Measurements from ENCODE around the gene LTF.
A peak's percentile ranks its signal among the peaks of the same experiment; 100 is the strongest.
"Not testable (repeated sequence)": the region's sequence is repeated elsewhere in the genome, so short reads cannot be mapped to it uniquely, and the experiment has no call there.

Gene LTF

DNA sequence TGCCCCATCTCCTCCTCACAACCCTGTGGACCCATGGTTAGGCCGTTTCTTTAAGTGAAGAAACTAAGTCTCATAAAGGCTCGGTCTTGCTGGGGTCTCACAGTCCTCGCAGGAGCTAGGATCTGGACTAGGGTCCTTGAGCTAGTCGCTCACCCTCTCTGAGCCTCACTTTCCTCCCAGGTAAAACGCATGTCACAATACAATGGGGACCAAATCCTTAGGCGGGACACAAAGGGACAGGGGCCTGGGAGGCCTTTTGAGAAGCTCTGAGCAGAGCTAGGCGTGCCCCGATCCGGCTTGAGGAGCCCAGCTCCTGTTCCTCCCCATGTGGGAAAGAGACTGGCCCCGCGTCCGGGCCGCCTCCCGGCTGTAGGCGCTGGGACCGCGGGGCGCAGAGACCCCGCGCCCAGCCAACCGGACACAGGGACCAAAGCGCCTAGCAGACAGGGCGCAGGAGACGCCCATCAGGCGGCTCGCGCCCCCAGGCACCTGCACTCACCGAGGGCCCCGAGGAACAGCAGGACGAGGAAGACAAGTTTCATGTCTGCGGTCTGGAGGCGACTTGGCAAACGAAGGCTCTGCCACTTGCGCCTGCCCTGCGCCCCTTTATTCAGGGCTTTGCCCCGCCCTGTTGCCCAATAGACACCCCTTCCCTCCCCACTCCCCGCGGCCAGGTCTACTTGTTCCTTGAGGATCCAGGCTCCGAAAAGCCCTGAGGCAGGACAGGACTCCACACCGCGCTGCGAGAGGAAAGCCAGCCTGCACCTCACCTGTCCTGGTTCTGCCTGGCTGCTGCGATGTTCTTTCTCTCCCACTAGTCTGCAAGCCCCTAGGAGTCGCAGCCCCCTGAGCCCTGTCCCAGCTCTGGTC lies at the start of gene LTF:
TSS of gene LTF (minus strand) at position 580 of the 870 bp plus-strand sequence. CDS start at position 542, 38 bp downstream.
- no peak for DNase-seq (ENCODE audit: low read depth)

DNA sequence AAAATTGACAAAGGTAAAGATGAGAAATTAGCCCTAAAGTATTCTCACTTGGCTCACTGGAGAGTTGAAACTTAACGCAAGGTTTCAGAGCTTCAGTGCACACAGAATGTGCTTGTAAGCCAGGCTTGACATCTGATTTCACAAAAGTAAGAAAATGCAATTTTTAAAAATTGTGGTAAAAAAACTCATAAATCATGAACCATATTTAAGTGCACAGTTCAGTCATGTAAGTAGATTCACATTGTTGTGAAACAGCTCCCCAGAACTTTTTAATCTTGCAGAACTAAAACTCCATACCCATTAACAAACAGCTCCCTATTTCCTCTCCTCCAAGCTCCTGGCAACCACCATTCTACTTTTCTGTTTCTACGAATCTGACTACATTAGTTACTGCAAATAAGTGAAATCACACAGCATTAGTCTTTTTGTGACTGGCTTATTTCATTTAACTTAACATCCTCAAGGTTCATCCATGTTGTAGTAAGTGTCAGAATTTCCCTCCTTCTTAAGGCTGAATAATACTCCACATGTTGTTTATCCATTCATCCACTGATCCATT lies 47.6 kb upstream of the LTF start:
- DNase-seq (ENCODE audit: low read depth) = no peak

DNA sequence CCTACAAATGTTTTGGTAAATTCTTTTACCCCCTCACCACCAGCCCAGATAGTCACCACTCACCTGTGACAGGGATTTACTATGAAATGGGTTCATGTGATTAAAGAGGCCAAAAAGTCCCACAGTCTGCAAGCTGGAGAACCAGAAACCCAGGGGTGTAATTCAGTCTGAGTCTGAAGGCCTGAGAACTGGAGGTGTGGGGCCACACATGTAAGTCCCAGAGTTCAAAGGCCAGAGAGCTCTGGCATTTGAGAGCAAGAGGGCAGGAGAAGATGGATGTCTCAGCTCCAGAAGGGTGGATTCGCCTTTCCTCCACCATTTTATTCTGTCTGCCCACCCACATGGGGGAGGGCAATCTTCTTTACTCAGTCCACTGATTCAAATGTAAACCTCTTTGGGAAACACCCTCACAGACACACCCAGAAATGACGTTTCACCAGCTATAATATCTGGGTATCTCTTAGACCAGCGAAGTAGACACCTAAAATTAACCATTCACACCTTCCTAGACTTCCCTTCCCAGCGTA lies 45.0 kb upstream of the LTF start:
- DNase-seq (ENCODE audit: low read depth) = no peak

DNA sequence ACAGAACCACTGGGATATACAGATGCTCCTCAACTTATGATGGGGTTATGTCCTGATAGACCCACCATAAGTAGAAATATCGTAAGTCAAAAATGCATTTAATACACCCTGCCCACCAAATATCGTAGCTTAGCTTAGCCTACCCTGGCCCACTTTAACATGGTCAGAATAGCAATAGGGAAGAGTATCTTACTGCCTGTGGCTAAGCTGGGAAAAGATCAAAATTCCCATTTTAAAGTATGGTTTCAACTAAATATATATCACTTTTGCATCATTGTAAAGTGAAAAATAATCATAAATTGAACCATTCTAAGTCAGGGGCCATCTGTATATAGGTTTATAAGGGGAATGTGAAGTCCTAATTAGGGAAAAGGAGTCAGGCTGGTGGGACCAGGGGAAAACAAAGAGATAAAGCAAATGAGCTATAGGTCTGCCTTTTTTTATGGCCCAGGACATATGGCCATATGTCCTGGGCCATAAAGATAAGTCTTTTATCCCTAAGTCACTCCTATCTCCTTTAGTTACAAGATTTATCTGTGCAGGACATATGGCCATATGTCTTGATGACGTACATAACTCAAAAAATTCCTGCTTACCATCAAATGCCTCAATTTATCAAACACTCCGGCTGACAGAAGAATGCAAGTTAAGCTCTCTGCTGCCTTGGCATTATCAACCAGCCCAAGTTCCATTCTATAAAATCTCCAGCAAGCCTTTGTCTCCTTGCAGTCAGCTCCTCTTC lies 44.3 kb upstream of the LTF start:
- DNase-seq (ENCODE audit: low read depth) = no peak

DNA sequence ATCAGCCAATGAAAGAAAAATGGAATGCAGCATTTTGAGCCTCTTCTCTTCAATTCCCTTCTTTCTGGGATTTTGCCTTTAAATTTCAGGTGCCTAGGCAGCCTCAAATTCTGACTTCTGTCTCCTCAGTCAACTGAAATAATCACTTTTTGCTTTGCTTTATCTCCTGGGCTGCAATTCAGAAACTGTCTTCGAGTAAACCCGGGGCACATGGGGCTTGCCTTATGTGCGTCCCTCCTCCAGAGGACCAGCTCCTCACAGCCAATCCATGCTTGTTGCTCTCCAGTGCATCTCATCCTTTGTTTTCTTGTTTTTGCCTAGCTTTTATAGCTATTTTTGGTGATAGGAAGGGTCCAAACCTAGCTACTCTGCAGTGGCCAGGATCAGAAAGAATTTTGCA lies 41.8 kb upstream of the LTF start:
- DNase-seq (ENCODE audit: low read depth) = no peak

DNA sequence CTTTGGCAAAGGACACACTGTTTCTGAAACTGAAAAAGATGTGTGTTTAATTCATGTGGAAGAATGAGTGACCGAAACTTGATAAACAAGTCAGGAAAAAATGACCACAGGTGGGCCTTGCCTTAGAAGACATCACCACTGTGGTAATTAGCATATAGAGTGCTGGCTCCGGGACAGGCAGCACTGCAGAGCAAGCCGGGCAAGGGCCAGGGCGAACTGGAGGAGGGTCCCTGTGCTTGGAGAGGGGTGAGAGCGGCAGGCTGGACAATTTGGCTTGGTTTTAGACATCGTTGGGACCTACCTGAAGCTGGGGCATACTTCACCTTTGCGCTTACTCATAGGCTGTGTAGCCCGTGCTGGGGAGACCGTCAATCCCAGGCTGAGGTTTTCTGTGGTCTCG lies 41.2 kb upstream of the LTF start:
- no peak for DNase-seq (ENCODE audit: low read depth)

DNA sequence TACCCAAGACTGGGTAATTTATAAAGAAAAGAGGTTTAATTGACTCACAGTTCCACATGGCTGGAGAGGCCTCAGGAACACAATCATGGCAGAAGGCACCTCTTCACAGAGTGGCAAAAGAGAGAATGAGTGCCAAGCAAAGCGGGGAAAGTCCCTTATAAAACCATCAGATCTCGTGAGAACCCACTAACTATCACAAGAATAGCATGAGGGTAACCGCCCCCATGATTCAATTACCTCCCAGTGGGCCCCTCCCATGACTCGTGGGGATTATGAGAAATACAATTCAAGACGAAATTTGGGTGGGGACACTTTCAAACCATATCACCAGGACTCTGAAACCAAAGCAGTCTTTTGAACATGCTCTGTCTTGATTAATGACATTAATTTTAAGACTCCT lies 40.1 kb upstream of the LTF start:
- no peak for DNase-seq (ENCODE audit: low read depth)

DNA sequence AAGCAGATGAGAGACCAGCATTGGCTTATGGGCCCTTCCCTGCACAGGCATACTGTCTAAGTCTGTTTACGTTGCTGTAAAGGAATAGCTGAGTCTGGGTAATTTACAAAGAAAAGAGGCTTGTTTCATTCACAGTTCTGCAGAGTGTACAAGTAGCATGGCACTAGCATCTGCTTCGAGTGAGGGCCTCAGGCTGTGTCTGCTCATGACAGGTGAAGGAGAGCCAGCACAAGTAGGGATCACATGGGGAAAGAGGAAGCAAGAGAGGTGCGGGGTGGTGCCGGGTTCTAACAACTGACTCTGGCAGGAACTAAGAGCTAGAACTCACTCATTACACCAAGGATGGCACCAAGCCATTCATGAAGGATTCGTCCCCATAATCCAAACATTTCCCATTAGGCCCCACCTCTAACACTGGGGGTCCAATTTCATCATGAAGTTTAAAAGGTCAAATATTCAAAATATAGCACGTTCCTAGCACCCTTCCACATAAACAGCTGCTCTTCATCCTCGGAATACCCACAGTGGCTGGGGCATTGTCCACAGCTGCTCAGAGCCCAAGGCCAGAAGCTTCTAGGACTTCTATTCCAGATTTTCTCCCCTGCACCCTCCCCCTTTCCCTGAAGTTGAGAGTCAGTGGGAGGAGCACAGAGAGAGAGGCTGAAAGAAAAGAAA lies 38.6 kb upstream of the LTF start:
- peak; percentile 38 for DNase-seq (ENCODE audit: low read depth)

DNA sequence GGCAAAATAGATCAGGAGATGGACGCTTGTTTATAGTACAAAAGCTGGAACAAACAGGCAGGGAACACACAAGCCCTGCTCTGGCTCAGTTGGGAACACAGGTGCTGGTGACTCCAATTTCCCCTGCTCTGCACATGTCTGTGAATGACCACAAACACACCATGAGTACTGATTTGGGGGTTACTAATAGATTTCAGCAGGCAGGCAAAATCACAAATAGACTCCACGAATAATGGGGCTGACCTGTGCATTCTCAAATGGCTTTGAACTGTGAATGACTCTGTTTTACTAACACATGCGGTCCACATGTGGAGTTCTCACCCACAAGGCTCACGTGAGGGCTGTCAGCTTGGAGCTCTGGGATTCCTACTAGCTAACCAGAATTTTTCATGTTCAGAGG lies 37.0 kb upstream of the LTF start:
- DNase-seq (ENCODE audit: low read depth) = no peak

DNA sequence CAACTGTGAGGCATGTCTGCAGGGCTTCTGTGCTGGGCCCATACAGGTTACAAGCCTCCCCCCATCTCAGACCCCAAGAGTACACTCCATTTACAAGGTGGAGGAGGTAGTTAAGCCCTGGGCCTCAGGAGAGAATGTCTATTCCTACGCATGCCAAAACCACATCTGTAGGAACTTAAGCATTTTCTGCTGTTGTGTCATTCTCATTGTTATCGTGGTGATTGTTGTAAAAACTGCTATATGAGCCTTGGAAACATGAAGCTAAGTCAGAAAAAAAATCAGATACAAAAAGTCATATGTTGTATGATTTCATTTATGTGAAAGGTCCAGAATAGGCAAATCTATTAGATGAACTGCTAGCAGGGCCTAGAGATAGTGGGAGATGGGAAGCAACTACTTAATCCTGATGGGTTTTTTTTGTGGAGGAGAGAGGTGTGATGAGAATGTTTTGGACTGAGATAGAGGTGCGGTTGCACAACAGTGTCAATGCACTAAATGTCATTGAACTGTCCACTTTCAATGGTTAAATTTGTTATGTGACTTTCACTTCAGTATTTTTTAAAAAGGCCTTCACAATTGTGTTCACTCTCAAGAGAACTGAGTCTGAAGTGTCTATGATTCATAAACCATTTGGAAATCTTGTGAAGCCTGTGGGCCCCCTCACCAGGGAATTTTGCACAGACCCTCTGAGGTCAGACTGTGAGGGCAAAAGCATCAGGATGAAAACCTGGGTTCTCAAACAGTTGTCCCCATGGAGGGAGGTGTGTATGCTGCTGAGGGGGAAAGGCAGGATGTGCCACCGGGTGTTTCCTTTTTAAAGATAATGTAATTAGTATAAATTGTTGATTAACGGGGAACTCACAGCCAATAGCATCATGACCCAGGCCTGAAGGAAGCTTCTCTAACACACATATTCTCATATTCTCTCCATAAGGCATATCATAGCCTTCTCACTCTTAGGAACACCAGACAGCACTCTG lies 36.2 kb upstream of the LTF start:
- peak; percentile 55 for DNase-seq (ENCODE audit: low read depth)

DNA sequence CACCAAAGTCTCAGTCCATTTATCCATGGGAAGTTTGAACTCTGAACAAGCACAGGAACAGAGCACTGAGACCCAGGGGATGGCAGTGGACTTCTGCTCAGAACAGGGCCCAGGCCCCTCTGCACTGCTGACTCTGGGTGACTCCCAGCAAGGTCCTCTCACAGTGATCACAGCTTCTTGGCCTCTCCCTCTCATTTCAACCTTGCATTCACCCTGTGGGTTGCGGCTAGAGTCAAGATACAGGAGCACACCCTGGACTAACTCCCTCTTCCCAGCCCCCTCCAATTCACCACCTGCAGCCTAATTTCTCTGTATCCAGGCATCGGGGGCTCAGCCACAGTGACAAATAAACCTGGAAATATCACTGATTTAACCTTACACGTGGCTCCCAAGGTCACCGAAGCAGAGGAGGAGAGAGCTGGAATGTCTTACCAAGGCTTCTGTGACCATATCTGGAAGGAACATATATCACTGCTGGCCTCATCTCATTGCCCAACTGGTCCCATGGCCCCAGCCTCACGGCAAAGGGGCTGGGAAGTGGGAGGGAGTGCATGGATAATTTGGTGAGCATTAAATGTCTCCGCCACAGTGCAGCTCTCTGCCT lies 34.3 kb upstream of the LTF start:
- DNase-seq (ENCODE audit: low read depth) = no peak

DNA sequence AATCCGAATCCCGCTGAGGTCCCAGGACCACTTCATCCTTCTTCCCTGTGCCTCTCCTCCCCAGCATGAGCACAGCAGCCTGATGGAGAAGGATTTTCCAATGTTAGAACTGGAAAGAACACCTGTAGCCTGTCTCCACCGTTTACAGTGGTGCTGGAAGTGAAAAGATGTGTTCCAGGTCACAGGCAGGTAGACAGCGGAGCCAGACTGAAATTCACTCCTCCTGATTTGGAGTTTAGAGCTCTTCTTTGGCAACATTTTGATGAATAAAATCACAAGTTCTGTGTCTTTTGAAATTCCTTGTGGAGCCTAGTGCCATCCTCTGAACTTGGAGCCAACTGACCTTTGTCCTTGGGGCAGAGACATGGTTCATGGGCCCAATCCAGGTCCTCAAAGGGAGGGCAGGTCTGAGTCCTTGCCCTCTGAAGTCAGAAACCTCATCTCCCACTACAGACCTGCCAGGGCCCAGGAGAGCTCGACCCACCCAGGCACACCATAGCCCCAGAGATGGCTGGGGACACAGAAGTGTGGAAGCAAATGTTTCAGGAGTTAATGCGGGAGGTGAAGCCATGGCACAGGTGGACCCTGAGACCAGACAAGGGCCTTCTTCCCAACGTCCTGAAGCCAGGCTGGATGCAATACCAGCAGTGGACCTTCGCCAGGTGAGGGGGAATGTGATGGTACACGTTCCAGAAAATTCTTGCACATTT lies 33.0 kb upstream of the LTF start, which contains the start of gene RTP3:
TSS of gene RTP3 (plus strand) at position 421 of the 710 bp plus-strand sequence. CDS start at position 508, 87 bp downstream.
- no peak for DNase-seq (ENCODE audit: low read depth)

DNA sequence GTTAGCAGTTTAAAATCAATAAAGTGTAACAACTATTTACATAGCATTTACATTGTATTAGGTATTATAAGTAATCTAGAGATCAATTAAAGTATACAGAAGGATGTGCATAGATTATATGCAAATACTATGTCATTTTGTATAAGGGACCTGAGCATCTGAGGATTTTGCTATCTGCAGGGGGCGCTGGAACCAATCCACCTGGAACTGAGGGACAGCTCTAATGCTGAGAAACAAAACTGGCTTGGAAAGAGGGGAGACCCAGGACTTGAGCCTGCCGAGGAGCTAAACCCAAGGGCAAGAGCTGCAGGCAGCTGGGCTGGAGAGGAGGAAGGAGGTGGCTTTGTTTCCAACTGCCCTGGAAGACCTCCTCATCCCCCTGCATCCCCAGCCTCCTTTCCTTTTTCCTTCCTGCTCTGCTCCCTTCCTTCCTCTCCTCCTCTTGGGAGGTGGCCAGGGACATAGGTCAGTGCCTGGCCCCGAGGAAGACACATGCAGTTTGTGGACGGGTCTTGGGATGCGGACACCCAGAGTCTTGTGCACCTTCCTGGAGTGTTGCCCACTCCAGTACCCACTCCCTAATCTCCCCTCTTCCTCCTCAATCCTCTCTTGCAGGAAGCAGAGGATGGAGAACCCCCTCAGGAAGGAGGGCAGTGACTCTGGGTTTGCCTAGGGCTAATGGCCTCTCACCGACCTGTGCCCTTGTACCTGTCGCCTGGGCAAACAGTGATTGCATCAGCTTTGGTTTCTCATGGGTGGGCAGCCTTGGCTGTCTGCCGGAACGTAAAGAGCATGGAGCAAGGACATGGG lies 32.2 kb upstream of the LTF start:
- no peak for DNase-seq (ENCODE audit: low read depth)

DNA sequence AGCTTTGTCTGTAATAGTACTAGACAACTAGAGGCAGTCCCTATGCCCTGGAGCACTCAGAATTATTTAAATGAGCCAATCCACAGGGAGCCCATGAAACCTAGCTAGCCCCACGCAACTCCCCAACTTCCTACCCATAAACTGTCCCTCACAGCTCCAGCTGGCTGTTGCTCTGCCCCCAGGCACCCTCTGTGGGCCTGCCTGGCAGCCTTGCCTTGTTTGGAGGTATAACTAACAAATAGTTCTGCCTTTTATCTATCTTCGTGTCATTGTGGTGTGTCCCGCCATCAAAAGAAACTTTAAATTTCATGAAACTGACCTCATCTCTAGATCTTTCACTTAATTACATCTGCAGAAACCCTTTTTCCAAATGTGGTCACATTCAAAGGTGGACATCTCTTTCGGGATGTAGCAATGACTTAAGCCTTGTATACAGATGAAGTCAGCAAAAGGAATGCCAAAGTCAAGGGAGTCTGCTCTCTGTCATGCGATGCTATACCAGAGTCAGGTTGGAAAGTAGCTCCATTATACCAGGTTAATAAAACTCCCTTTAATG lies 31.3 kb upstream of the LTF start:
- peak; percentile 53 for DNase-seq (ENCODE audit: low read depth)

DNA sequence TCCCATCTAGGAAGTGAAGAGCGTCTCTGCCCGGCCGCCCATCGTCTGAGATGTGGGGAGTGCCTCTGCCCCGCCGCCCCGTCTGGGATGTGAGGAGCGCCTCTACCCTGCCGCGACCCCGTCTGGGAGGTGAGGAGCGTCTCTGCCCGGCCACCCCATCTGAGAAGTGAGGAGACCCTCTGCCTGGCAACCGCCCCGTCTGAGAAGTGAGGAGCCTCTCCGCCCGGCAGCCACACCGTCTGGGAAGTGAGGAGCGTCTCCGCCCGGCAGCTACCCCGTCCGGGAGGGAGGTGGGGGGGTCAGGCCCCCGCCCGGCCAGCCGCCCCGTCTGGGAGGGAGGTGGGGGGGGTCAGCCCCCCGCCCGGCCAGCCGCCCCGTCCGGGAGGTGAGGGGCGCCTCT lies 29.8 kb upstream of the LTF start:
- DNase-seq (ENCODE audit: low read depth) = not testable (repeated sequence)

DNA sequence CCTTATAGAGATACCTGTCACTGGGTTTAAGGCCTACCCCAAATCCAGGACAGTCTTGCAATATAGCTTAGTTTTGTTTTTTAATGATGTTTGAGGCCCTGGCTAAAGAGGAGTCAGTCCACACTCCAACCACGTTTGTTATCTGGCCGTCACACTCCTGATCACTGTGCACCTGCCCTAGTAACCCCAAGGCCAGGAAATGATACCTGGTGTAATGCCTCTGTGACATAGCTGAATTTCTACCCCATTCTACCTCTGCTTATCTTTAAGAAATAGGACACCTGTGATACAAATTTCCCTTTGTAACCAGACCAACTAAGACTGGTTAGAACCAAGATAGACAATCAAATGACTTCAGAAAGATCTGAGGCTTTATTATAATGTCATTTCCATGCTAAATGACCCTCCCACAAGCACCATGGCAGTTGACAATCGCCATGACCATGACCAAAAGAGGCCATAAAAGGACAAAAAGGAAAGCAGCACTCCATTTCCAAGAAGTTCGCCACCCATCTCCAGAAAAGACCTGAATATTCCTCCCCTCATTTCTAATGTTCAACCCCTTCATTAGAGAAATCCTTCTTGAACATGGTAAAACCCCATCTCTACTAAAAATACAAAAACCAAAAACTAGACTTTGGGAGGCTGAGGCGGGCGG lies 28.3 kb upstream of the LTF start:
- DNase-seq (ENCODE audit: low read depth) = no peak

DNA sequence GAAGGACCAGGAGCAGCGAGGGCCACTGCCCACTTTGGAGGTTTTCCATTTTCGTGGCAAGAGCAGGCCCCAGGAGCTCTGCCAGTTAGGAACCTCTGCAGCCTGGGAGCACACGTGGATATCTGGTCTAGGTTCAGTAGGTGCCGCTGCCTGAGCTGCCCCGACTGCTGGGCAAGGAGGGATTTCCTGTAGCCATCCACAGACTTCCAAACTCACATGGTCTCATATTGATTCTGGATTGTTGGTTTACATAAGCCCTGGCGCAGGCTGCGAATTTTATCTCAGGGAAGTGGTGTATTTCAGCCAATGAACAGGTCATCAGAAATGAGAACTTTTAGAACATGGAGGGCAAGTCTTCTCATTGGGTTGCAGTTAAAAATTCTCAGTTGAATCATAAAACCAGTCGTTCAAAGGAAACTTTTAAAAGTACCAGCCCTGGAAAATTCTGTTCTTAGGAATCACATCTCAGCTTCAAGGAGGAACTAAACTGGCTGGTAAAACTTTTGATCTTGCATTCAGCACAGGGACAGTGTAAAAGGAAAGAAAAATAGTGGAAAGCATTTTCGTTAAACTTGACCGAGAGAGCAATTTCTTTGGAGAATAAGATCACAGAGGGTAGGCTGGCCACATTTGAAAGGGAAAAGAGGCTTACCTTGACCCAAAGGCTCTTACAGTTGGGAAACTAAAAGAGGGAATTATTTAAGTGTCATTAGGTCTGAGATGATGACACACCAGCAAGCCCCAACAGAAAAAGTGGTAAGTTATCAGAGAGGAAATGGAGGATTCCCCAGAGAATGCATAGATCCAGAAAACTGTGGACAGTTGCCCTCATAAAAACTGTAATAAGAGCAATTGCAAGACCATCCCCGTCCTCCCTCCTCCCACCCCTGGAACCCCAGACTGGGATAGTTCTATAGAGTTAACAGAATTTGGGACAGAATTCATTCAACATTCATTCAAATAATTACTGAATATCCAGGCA lies 26.7 kb upstream of the LTF start:
- no peak for DNase-seq (ENCODE audit: low read depth)

All from fibroblast of gingiva (primary cell).